Smooth muscle cell of the brain vasculature (primary cell): ENCODE measurements around the gene WDR31.

Source experiments
- DNase-seq: peaks from one replicate; pipeline ENCODE4 v3.0.0-alpha.2; 2012; ENCODE audit warnings: low read depth, low spot score

The WDR31 gene

GRCh38 chr9:113341712-113342410 is 1.8 kb upstream of the WDR31 start:
- no peak for DNase-seq

GRCh38 chr9:113337714-113338113 is 2.4 kb downstream of the WDR31 start:
- no peak for DNase-seq

GRCh38 chr9:113331780-113332179 is 8.3 kb downstream of the WDR31 start:
- DNase-seq, result no peak

- no peak for DNase-seq
Observed at GRCh38 chr9:113328045-113328782, 11.9 kb downstream of the WDR31 start.

GRCh38 chr9:113326230-113326629 is 13.8 kb downstream of the WDR31 start:
- no peak for DNase-seq

DNA sequence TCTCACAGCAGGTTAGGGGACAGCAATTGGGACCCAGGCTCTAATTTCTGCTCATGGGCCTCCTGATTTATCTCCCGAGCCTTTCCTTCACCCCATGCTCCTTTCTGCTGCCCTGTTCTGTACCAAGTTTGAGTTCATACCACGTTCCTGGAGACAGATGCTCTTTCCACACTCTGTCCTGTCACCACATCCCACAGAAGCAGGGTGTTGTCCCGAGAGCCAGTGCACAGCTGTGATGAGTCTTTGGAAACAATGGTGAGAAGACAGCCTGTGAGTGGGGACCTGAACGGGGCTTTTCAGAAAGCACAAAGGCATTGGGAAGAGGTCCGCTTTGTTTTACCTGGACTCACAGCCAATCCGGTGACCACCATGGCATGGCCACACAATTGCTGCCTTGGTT is 17.4 kb downstream of the WDR31 start:
- DNase-seq, result no peak

- DNase-seq, result no peak
Observed at GRCh38 chr9:113320051-113320450, 20.0 kb downstream of the WDR31 start.

- no peak for DNase-seq
Observed at GRCh38 chr9:113319054-113319453, 21.0 kb downstream of the WDR31 start.

DNA sequence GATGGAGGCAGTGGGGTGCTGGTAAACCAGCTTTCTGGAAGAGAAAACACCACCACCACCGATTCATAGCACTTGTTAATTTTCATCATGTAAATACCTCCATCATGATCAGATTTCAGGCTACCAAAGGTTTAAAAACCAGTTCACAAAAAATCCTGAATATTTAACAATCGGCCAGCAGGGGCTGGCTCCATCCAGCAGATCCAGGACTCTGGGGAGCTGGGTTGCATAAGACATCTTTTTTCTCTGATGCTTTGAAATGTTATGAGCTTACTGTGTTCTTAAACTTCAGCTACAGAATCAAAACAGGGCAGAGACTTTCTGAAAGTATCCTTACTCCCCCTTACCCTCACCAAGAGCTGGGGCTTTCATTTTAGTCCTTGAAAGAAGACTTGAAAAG is 22.3 kb downstream of the WDR31 start:
- DNase-seq, result no peak

- DNase-seq, result no peak
Observed at GRCh38 chr9:113316030-113316429, 24.0 kb downstream of the WDR31 start.

- no peak for DNase-seq
Observed at GRCh38 chr9:113315231-113315630, 24.8 kb downstream of the WDR31 start.

DNA sequence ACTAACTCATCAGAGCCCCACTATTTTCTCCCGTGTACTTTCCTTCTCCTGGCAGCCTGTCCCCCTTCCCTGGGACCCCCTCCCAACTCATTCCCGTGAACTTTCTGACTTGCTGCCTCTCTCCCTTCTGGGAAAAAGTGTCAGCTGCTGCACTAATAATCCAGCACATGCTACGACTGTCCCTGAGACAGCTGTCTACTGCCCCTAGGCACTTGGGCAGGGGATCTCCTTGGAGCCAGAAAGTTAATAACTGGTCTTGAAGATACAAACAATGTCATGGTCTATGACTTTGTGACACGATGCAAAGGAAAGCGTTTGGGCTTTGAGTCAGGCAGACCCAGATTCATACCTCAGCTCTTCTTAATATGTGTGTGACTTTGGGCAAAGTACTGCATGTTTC is 26.8 kb downstream of the WDR31 start:
- DNase-seq, result no peak

DNA sequence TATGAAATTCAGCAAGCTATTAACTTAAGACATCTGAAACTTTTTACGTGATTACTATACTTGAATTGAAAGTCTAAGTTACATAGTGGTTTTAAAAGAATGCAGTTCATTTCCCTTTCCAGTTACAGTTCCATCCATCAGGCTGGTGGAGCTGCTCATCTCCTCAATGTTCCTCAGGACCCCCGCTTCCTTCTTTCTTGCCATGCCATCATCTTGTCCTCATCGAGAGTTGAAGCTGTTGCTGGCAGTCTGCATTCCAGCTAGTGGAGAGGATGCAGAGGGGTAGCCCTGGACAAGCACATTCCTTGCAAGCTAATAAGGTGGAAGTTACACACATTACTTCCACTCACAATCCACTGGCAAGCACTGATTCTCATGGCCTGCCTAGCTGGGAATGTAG is 28.1 kb downstream of the WDR31 start:
- DNase-seq, result no peak

- no peak for DNase-seq
Observed at GRCh38 chr9:113310538-113310937, 29.5 kb downstream of the WDR31 start.

DNA sequence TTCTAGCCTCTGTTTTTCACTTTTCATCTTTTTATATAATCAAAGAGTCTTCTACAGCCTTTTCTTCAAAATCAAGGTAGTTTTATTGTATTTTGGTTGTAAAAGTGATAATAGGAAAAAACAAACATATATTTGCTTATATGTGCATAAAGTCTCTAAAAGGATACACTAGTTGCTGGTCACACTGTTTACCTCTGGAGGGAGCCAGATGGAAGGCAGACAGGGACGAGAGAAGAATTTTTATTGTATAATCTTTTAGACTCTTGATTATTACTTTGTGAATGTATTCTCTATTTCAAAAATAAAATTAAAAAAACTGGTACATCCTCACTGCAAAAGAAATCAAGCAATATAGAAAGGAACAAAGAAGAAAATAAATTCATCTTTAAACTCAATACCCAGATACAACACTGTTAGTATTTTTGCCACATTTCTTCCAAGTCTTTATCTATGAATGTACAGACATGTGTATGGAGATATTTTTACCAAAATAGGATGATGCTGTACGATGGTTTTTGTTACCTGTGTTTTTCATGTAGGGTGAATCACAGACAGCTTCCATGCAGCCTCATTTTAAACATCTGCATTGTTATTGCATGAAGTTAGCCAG is 30.8 kb downstream of the WDR31 start:
- peak; percentile 13 for DNase-seq

DNA sequence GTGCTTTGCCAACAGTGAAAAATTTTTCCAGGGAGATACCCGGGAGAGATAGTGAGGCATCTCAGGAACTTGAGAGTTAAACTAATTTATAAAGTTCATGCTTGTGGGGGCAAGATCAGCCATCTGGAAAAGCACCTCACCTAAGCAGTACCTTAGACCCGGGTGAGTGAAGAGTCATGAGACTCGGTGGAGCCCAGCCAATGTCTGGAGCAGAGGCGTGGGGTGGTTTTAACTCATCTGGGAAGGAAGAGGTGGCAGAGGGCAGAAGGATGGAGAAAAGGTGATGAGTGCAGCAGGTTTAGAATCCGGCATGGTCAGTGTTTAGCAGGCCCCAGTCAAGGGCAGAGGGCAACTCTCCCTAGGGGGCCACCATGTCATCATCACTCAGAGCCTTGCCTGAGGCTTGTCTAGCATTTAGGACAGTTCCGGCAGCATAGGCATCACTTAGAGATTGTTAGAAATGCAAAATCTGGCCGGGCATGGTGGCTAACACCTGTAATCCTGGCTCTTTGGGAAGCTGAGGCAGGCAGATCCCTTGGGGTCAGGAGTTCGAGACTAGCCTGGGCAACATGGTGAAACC is 32.6 kb downstream of the WDR31 start:
- DNase-seq, result no peak

DNA sequence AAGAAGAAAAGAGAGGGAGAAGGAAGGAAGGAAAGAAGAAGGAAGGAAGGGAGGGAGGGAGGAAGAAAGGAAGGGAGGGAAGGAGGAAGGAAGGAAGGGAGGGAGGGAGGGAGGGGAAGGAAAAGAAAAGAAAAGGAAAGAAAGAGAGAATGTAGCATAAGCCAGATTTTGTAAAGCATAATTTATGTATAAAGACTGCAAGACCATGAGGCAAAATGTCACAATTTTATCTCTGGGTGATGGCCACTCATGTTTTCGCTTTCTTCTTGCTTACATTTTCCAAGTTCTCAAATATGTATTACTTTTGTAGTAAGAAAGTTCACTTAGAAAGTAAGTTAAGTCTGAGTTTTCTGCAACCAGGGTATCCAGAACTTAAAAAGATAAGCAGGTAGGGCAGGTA is 33.5 kb downstream of the WDR31 start:
- no peak for DNase-seq

GRCh38 chr9:113302792-113303418 is 37.2 kb downstream of the WDR31 start, which contains the start of gene RNF183:
Gene RNF183 (minus strand): TSS chr9:113303376. CDS start chr9:113298184, 5,192 bp downstream.
- no peak for DNase-seq

GRCh38 chr9:113301548-113301947 is 38.5 kb downstream of the WDR31 start:
- no peak for DNase-seq

DNA sequence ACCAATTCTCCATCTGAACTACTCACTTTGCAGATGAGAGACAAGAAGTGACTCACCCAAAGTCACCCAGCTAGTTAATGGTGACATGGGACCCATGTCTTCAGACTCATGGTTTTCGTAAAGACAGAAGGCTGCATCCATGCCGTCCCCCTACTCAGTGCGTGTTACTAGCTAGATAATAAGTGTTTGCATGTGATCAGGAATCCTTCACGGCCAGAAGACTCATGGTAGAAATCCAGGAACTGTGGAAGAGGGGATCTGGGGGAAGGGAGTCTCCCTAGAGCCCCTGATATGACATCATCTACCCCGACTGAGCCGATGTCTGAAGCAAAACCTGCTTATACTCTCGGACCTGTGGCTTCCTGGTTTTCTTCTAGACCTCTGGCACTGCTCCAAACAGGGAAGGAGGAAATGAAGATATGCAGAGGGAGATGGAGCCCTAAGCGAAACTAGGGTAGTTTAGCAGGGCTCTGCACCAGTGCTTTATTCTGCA is 40.2 kb downstream of the WDR31 start:
- DNase-seq, result no peak

- DNase-seq, result no peak
Observed at GRCh38 chr9:113298924-113299770, 40.9 kb downstream of the WDR31 start.
